Adipose tissue (tissue), 3 donors: ENCODE data around the gene PIGP. TPM values are rescaled to one million over a fixed set of nuclear protein-coding genes. Genes with fewer than 3 reads are reported as not detected.
"Not testable (repeated sequence)": the region's sequence is repeated elsewhere in the genome, so short reads cannot be mapped to it uniquely, and the experiment has no call there.

Experiments used
- H3K27ac ChIP-seq: one replicate; pipeline ENCODE4 v1.5.1; 2013; ENCODE audit warnings: low read depth, low read length
- WGBS, 3 donors: extraction: QIAGEN DNeasy Blood & Tissue Kit; methylation state at CpG; one replicate each; pipeline ENCODE4 v1.1.7; 2013; 5-methylcytosine and 5-hydroxymethylcytosine counted together
- polyA plus RNA-seq, 3 donors: library from polyadenylated mRNA; stranded (reverse); fragments of 200-250 nt; gene quantifications; one replicate each; pipeline ENCODE4 v1.2.3, GENCODE V29; 2013
- donor health status: healthy with polysubstance abuse.
- donor health status: Bipolar disorder and iron deficiency.
- donor health status: healthy.

Gene PIGP
- polyA plus RNA-seq: 10 to 100 TPM; 18.4 to 34.9 (median 31.5) TPM

DNA sequence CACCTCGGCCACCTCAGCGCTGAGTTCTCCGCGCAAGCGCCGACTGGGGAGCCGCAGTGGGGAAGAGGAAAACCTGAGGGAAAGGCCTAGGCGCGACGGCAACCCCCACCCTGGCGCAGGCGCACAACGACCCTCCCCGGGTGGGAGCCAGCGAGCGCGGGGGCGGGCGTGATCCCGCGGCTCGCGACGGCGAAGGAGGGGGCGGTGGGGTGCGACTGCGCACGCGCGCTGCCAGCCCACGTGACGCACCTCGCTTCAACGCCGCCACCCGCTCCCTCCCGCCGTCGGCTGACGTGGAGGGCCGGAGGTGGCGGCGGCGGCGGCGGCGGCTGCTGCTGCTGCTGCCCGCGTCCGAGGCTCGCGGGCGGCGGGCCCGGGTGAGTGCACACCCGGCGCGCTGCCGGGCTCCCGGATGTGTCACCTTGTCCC lies at the start of gene PIGP, which contains the start of gene TTC3:
TSS of gene PIGP (minus strand) at position 84 of the 429 bp plus-strand sequence. CDS start 556 bp downstream, outside the sequence.
TSS of gene TTC3 (plus strand) at position 267 of the 429 bp plus-strand sequence. CDS start 14,004 bp downstream, outside the sequence.
- H3K27ac ChIP-seq: peak within 1 kb of the TSS; percentile 88
- WGBS, 3 donors: 0% methylated on average over 29 to 60 of the region's 61 CpGs

DNA sequence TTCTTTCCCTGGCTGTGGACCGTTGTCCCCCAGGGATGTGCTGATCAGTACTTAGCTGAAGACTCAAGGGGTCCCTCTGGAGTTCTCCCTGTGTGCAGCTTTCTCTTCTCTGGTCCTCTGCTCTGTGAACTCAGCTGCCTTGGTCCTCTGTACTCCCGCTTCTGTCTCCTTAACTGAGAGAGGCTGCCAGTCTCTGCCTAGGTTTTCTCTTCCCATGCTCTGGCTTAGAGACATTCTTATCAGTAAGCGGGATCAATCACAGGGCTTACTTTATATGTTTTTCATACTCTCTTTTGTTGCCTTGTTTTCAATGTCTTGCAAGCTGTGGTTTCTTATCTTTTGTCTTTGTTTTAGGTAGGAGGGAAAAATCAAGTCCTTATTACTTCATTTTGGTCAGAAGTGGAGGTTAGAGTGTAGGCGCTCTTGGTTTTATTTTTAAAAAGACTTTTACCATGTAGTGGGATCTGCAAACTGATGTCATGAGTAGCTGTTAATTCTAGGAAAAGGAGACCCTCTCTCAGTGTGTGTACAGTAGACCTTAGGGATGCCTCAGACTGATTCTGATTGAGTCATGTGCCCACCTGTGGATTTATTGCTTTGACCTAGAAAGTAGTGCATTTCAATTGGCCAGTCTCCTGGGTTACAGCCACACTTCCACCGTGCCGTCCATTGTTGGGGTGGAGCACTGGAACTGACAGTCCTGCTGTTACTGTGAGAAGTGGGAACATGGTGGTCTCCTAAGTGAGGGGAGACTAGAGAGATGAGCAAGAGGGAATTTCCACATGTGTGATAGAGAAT lies 46.7 kb upstream of the PIGP start:
- H3K27ac ChIP-seq: no peak overlapping the region

DNA sequence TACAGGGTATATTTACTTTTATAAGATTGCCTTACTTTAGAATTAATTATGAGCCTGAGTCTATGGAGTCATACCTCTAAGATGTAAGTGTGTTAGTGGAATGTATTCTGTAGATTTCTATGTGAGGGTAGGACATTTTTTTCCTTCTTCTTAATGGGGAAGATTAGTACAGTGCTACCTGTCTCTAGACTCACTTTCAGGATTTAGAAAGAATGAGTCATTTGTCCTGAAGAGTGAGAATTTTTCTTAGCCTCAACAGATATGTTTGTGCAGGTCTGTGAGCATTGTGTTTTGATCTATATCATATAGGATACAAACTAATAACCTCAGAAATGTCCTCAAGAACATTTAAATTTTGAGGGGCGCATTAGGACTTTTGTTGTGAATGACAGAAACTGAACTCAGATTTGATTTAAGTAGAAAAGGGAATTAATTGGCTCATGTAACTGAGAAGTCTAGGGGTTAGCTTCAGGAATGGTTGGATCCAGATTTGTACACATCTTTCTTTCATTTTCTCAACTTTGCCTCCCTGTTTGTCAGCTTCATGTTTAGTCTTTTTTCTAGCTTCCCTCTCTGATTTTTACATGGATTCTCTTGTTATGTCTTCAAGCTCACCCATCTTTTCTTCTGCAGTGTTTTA lies 45.4 kb upstream of the PIGP start:
- WGBS, 3 donors: 0 to 70% (median 0%) methylated on average over 1 of the region's 1 CpG
- H3K27ac ChIP-seq: no peak overlapping the region

More for the DNA sequence above, 46.7 kb upstream of the PIGP start:
- WGBS, 3 donors: 83 to 89% (median 88%) methylated on average over 6 of the region's 6 CpGs

DNA sequence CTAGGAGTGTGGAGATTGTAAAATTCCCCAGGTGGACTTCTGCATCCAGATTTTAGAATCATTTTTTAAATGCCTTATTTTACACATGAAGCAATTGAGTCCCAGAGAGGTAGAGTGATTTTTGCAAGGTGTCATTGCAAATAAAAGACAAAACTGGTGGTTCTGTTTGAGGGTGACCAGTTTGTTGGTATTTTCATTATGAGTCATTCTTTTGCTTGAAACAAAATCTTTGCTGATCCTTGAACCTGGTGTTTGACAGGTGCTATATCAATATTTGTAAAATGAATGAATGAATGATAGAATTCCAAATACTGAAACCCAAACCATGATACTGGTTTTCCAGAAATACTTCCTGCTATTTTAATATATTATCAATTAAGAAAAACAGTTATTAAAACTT lies 44.3 kb upstream of the PIGP start:
- H3K27ac ChIP-seq: no peak overlapping the region

DNA sequence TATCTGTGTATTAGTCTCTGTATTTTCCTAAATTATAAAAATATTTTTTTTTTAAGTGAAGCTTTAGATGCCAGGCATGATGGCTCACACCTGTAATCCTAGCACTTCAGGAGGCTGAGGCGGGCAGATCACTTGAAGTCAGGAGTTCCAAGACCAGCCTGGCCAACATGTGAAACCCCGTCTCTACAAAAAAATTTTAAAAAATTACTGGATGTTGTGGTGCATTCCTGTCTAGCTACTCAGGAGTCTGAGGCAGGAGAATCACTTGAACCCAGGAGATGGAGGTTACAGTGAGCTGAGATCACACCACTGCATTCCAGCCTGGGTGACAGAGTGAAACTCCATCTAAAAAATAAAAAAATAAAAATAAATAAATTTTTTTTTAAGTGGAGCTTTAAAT lies 43.6 kb upstream of the PIGP start:
- not testable (repeated sequence) for H3K27ac ChIP-seq
- 89 to 97% (median 96%) methylated on average over 2 of the region's 2 CpGs for WGBS, 3 donors

DNA sequence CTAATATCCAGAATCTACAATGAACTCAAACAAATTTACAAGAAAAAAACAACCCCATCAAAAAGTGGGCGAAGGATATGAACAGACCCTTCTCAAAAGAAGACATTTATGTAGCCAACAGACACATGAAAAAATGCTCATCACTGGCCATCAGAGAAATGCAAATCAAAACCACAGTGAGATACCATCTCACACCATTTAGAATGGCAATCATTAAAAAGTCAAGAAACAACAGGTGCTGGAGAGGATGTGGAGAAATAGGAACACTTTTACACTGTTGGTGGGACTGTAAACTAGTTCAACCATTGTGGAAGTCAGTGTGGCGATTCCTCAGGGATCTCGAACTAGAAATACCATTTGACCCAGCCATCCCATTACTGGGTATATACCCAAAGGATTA lies 41.4 kb upstream of the PIGP start:
- WGBS, 3 donors: 85 to 96% (median 90%) methylated on average over 1 of the region's 3 CpGs
- H3K27ac ChIP-seq: not testable (repeated sequence)

DNA sequence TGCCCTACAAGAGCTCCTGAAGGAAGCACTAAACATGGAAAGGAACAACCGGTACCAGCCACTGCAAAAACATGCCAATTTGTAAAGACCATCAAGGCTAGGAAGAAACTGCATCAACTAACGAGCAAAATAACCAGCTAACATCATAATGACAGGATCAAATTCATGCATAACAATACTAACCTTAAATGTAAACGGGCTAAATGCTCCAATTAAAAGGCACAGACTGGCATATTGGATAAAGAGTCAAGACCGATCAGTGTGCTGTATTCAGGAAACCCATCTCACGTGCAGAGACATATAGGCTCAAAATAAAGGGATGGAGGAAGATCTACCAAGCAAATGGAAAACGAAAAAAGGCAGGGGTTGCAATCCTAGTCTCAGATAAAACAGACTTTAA lies 38.2 kb upstream of the PIGP start:
- WGBS, 3 donors: 90 to 95% (median 94%) methylated on average over 5 of the region's 6 CpGs
- H3K27ac ChIP-seq: not testable (repeated sequence)

DNA sequence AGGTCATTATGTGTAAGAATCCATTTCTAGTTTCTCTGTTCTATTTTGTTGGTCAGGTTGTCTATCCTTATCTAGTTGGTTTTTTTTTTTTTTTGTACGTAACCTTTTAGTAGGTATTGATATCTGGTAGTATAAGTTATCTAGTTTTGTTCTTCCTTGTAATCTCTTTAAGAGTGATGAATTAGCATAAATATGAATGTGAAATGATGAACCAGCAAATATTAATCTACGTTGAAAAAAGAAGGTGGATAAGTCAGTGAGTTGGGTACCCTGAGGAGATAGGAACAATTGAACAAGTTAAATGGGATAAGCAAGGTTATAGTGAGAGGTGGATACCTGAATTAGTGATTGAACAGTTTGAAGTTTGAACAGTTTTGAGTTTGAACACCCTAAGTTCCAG lies 34.1 kb upstream of the PIGP start:
- H3K27ac ChIP-seq: no peak overlapping the region

DNA sequence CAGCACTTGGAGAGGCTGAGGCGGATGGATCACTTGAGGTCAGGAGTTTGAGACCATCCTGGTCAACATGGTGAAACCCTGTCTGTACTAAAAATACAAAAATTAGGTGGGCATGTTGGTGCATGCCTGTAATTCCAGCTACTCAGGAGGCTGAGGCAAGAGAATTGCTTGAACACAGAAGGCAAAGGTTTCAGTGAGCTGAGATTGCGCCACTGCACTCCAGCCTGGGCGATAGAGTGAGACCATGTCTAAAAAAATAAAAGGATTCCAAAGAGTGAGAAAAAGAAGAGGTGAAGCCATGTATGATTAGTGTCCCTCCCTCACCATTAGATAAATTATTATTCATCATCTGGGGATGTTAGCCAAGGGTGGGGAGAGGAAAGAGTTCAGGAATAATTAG lies 29.9 kb upstream of the PIGP start:
- 89 to 97% (median 96%) methylated on average over 3 of the region's 3 CpGs for WGBS, 3 donors
- H3K27ac ChIP-seq: not testable (repeated sequence)

More for the DNA sequence above, 34.1 kb upstream of the PIGP start:
- WGBS, 3 donors: 94 to 98% (median 97%) methylated on average over 2 of the region's 2 CpGs

DNA sequence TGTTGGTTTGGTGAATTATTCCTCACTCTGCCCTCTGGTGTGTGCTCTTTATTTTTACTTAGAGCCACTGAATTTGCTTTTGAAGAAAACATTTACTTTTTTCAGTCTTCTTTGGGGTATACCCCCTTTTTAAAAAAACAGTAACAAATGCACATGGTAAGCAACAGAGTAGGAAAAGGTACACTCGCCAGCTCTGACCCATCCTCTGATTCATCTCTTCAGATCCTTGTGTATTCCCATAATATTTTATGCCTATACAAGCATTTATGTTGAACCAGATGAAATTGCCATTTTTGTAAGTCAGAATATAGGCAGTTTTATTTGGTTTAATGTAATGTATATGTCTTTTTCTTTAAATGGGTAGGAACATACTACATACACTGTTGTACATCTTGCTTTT lies 28.5 kb upstream of the PIGP start:
- WGBS, 3 donors: 92 to 100% (median 93%) methylated on average over 1 of the region's 1 CpG
- no peak overlapping the region for H3K27ac ChIP-seq

DNA sequence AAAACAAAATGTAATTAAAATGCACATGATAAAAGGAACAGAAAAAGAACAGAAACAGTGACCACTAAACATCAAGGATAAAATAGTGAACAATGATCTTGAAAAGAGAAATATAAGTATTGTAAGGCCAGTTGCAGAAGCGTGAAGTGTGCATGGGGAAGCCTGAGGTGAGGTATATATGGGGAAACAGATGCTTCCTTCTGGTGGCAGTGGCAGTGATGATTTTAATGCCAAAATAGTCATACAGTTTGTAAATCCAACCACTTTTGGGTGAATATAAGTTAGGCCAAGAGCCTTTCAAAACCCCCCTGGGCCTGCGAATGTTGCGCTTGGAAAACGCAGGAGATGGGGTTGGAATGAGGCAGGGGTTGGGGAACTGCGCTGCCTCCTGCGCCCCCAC lies 27.4 kb upstream of the PIGP start:
- no peak overlapping the region for H3K27ac ChIP-seq
- WGBS, 3 donors: 95 to 97% (median 96%) methylated on average over 6 of the region's 6 CpGs

DNA sequence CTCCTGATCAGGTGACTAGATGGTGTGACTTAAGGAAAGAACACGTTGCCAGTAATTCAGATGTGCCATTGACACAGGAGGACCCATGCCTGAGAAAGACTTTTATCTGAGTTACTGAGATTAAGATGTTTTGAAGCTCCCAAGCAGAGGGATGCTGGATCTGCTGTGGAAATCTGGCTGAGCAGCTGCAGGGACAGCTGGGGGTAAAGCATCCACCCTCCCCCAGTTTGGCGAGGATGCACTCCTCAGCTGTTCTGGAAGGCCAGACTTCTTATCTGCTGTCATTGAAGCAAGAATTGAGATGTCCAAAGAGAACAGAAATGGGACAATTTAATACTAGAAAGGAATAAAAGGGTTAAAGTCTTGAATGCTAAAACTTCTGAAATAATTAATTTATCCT lies 25.9 kb upstream of the PIGP start:
- H3K27ac ChIP-seq: no peak overlapping the region
- WGBS, 3 donors: 90 to 99% (median 91%) methylated on average over 2 of the region's 2 CpGs

DNA sequence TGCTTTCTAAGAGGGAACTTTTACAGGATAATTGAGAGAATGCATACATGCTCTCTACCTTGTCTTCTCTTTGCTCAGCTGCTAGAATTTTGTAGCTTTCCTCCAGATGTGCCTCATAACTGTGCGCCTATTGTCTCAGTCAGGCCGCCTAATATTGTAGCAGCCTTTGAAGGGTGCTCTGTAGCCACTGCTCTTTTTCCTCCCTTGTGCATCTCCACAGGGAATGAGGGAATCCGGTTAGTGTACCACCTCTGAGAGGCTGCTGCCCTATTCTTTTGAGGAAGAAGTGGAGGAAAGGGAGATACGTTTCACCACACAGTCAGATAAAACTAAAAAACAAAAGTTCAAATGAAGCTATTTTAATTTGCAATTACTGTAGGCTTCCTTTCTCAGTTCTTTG lies 22.9 kb upstream of the PIGP start:
- H3K27ac ChIP-seq: no peak overlapping the region
- 93 to 94% (median 94%) methylated on average over 4 of the region's 4 CpGs for WGBS, 3 donors

DNA sequence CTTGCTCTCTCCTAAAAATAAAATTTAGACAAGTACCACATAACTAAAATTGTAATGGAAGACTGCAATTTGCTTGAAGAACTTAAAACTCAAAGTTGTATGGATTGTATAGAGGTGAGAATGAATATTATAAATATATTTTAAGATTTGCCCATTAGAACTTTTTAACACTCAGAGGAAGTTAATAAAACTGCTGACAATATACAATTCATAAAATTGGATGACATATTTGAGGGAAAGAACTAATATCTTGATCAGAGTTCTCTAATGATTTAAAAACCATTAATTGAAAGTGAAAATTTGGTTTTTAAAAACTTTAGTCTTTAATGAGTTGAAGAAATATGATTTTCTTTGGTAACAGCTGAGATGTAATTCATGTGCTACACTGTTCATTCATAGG lies 21.1 kb upstream of the PIGP start:
- no peak overlapping the region for H3K27ac ChIP-seq

DNA sequence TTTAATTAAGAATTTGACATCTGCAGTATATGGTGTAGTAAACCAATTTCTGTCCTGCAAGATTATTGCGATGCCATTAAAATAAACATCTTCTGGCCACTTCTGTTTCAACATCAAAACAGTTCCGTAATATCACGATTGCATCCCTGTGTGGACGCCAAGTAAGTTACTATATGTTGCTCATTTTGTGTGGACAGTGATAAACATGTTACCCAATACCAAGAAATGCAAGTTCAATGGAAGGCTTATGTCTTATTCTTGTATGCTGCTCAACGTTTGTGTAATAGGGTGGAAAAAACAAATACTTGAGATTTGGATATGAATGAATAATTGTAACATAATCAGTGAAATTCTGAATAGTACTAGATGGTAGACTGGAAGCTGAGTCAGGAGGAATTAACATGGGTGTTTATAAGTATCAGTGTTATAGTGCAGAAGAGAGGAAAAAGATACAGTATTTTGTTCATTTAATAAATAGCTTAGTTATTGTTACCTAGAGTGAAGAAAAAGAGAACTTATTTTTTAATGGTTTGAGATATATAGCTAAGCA lies 15.4 kb upstream of the PIGP start:
- no peak overlapping the region for H3K27ac ChIP-seq
- 51 to 73% (median 52%) methylated on average over 5 of the region's 5 CpGs for WGBS, 3 donors

DNA sequence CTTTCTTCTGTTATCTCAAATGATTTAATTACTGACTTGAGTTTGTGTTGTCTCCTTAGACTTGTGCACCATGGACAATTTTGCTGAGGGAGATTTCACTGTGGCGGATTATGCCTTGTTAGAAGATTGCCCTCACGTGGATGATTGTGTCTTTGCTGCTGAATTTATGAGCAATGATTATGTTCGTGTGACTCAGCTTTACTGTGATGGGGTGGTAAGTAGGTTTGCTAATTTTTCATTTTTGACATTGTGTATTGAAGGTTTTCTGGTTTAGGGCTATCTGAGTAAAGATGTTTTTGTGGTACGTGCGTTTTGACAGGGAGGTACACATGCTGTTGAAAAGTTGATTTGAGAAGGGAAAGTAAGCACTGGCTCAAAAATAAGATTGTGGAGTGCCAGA lies 14.3 kb upstream of the PIGP start:
- H3K27ac ChIP-seq: no peak overlapping the region
- 32 to 61% (median 54%) methylated on average over 5 of the region's 5 CpGs for WGBS, 3 donors

DNA sequence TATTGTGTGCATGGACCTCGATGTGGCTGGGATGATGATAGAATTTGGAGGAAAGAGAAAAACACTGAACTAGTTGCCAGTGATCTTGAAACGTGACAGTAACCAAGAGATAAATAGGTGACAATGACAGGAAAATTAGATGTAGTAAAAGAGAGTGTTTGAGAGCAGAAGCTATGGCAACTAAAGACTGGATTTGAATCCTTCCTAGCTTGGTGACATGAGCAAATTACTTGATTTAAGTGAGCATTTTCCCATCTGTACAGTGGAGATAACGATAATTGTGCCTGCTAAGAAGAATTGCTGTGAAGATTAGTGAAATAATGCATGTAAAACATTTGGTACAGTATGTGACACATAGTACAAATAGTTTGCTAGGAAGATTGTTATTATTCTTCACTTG lies 12.9 kb upstream of the PIGP start:
- no peak overlapping the region for H3K27ac ChIP-seq
- WGBS, 3 donors: 80 to 89% (median 83%) methylated on average over 3 of the region's 3 CpGs

DNA sequence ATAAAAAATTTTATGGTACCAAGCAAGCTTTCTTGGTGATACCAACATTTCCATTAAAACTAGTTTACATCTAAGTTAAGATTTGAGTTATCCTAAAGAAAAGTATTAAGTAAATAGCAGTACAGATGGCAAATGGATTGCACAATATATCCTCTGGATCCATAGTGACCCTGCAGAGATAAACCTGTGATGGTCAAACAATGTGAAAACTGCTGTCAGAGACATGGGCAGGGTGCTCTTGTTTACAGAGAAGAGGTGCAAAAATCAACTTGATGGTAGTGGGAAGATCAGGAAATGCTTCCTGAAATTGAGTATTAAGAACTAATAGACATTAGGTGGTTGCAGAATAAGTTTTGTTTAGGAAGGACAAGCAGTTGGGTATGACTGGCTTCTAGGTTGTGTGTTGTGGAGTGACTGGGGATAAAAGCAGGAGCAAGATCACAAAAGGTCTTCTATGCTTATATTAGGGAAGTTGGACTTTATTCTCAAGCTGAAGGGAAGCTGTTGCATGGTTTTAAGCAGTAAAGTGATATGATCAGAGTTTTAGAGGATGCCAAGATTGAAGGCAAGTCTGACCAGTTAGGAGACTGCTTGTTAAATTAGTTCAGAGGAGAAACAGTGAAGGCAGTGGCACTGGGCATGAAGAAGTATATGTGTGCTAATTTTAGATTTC lies 10.1 kb upstream of the PIGP start:
- no peak overlapping the region for H3K27ac ChIP-seq

DNA sequence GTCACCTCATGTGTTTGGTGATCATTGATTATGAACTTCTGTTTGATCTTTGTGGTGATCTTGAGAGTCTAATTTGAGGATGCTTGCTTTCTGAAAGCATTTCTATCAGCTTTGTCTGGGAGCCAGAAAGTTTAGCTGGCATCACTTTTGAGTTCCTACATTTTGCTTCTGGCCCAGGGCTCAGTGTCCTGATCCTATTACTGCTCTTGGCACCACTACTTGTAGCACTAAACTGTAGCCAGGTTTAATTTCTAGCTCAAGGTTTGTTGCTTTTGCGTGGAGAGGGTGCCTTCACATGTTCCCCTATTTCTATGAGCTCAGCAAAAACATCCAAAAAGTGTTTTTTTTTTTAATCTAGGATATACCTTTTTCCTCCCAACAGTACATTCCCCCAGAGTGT lies 9.5 kb upstream of the PIGP start:
- 90 to 97% (median 91%) methylated on average over 1 of the region's 1 CpG for WGBS, 3 donors
- H3K27ac ChIP-seq: no peak overlapping the region
